Astrocyte (in vitro differentiated cells and primary cell): ENCODE data around the gene GRM4. TPM values are rescaled to one million over a fixed set of nuclear protein-coding genes. Genes with fewer than 3 reads are reported as not detected.

Source experiments
- DNase-seq: peaks from one replicate; pipeline ENCODE4 v3.0.0-alpha.2; 2010; ENCODE audit warnings: low read depth
- FAIRE-seq: peaks from 2 replicates; lab custom pipeline; 2011; peaks lifted over from hg19 to GRCh38; lab: Jason Lieb, UNC
- H2AFZ ChIP-seq: 2 replicates; pipeline ENCODE4 v1.6.0; 2012; ENCODE audit warnings: low read depth, low read length, inconsistent platforms
- H3K27ac ChIP-seq: 2 replicates; pipeline ENCODE4 v1.5.1; 2011; ENCODE audit warnings: low read depth, low read length, inconsistent platforms
- H3K27me3 ChIP-seq: 2 replicates; pipeline ENCODE4 v1.6.0; 2011; ENCODE audit warnings: low read length, inconsistent platforms; ENCODE audit not compliant: insufficient read depth
- H3K36me3 ChIP-seq: 2 replicates; pipeline ENCODE4 v1.5.1; 2011; ENCODE audit warnings: low read length, inconsistent platforms; ENCODE audit not compliant: insufficient read depth
- H3K4me1 ChIP-seq: 2 replicates; pipeline ENCODE4 v1.5.1; 2011; ENCODE audit warnings: low read length, inconsistent platforms; ENCODE audit not compliant: insufficient read depth
- H3K4me2 ChIP-seq: 2 replicates; pipeline ENCODE4 v1.6.0; 2012; ENCODE audit warnings: low read length, inconsistent platforms
- H3K4me3 ChIP-seq: 2 replicates; pipeline ENCODE4 v1.5.1; 2011; ENCODE audit warnings: low read depth, mild to moderate bottlenecking, low read length, inconsistent platforms; ENCODE audit not compliant: insufficient read depth
- H3K79me2 ChIP-seq: 2 replicates; pipeline ENCODE4 v1.6.0; 2012; ENCODE audit warnings: mild to moderate bottlenecking, low read length, inconsistent platforms; ENCODE audit not compliant: insufficient read depth
- H3K9ac ChIP-seq: 2 replicates; pipeline ENCODE4 v1.6.0; 2012; ENCODE audit warnings: mild to moderate bottlenecking, low read length, inconsistent platforms
- H3K9me3 ChIP-seq: 2 replicates; pipeline ENCODE4 v1.5.1; 2012; ENCODE audit warnings: low read depth, mild to moderate bottlenecking, low read length, inconsistent platforms; ENCODE audit not compliant: insufficient read depth
- H4K20me1 ChIP-seq: 2 replicates; pipeline ENCODE4 v1.6.0; 2012; ENCODE audit warnings: low read length, inconsistent platforms; ENCODE audit not compliant: insufficient read depth
- H3K27ac Mint-ChIP-seq: one replicate; pipeline ENCODE4 v1.8.0; 2021; ENCODE audit warnings: mild to moderate bottlenecking, mixed read lengths; ENCODE audit not compliant: unreplicated experiment
- H3K27me3 Mint-ChIP-seq: one replicate; pipeline ENCODE4 v1.8.0; 2021; ENCODE audit warnings: low read depth, mixed read lengths; ENCODE audit not compliant: unreplicated experiment
- H3K36me3 Mint-ChIP-seq: one replicate; pipeline ENCODE4 v1.8.0; 2021; ENCODE audit warnings: low read depth, mixed read lengths; ENCODE audit not compliant: unreplicated experiment
- H3K4me1 Mint-ChIP-seq: one replicate; pipeline ENCODE4 v1.8.0; 2021; ENCODE audit warnings: low read depth, mixed read lengths; ENCODE audit not compliant: unreplicated experiment
- H3K4me3 Mint-ChIP-seq: one replicate; pipeline ENCODE4 v1.8.0; 2021; ENCODE audit warnings: mild to moderate bottlenecking, moderate library complexity, mixed read lengths; ENCODE audit not compliant: unreplicated experiment
- H3K9me3 Mint-ChIP-seq: one replicate; pipeline ENCODE4 v1.8.0; 2021; ENCODE audit warnings: mild to moderate bottlenecking, mixed read lengths; ENCODE audit not compliant: unreplicated experiment
- CTCF ChIP-seq: IDR thresholded peaks from 2 replicates; pipeline ENCODE4 v1.5.1; 2011; ENCODE audit warnings: low read depth, mild to moderate bottlenecking, inconsistent platforms, low read length, moderate library complexity; ENCODE audit not compliant: insufficient read depth
- EZH2 ChIP-seq: IDR thresholded peaks from 2 replicates; pipeline ENCODE4 v1.6.1; 2012; ENCODE audit warnings: mild to moderate bottlenecking, low read length, inconsistent platforms; ENCODE audit not compliant: insufficient read depth
- total RNA-seq: library from RNA; stranded (reverse); gene quantifications from 2 replicates; pipeline ENCODE4 v1.2.1, GENCODE V29; 2021

GRM4 gene
- total RNA-seq, 1 donor from 2014 or later, result 0.30 TPM

DNA sequence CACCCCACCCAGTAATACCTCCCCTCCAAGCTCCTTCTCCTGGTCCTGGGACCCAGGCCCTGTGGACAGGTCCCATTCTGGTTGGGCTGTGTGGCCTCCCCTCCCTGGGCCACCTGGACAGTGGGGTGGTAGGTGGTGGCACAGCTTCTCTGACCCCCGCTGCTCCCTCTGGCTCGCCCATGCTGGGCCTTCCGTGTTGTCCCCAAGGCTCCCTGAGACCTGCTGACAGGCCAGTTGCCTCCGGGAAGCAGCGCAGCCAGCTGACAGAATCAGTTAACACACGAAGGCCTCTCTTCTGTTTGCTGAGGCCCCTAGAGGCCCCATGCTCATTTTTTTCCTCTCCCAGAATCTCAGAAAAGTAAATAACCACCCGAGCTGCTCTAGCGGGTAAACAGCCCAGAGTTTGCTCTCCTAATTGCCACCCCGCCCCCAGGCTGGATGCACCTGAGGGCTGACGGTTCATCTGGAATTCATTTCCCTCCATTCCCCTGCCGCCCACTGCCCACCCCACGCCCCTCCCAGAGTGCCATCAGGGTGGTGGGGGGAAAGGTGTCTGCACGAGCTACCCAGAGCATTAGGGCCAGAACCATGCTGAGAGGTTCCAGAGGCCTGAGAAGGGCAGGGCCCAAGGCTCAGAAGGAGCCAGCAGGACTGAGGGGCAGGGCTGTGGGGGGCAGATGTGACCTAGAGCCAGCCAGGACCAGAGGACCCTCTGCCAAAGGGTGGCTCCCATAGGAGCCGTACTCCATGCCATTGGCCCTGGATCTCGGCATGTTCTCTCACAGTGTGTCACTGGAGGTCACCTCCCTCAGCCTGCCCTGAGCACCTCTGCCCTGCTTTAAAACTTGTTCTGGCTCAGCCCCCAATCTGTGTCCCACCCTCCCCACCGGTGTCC, 157.5 kb downstream of the GRM4 start:
- Histone ChIP-seq H3K4me1 (no peaks in the 10 kb centered on the region), H3K9ac (no peak overlapping the region), H3K4me2 (no peak overlapping the region), H3K36me3 (no peaks in the 10 kb centered on the region), H4K20me1 (no peaks in the 10 kb centered on the region), H3K27me3 (no peaks in the 10 kb centered on the region), H3K9me3 (no peaks in the 10 kb centered on the region), H3K79me2 (no peaks in the 10 kb centered on the region), H3K27ac (no peak overlapping the region), H3K4me3 (no peak overlapping the region), H2AFZ (no peak overlapping the region)
- H3K9me3 Mint-ChIP-seq, result peaks cover 3% of the 10 kb centered on the region
- no peak overlapping the region for H3K27ac Mint-ChIP-seq
- H3K4me3 Mint-ChIP-seq, result no peak overlapping the region
- FAIRE-seq (no peak), DNase-seq (no peak)
- TF ChIP-seq EZH2 (no peak), CTCF (no peak)
- H3K27me3 Mint-ChIP-seq, result peaks cover 30% of the 10 kb centered on the region
- no peaks in the 10 kb centered on the region for H3K36me3 Mint-ChIP-seq
- no peaks in the 10 kb centered on the region for H3K4me1 Mint-ChIP-seq

GRCh38 chr6:33987531-33988021, 158.3 kb downstream of the GRM4 start:
- DNase-seq (no peak), FAIRE-seq (no peak)
- Histone ChIP-seq H3K4me3 (no peak overlapping the region), H2AFZ (no peak overlapping the region), H3K9ac (no peak overlapping the region), H3K4me2 (no peak overlapping the region), H3K27ac (no peak overlapping the region), H3K4me1 (no peaks in the 10 kb centered on the region), H4K20me1 (no peaks in the 10 kb centered on the region), H3K79me2 (no peaks in the 10 kb centered on the region), H3K27me3 (no peaks in the 10 kb centered on the region), H3K9me3 (no peaks in the 10 kb centered on the region), H3K36me3 (no peaks in the 10 kb centered on the region)
- Mint-ChIP-seq H3K4me3 (no peak overlapping the region), H3K36me3 (no peaks in the 10 kb centered on the region), H3K27ac (no peak overlapping the region), H3K9me3 (peaks cover 3% of the 10 kb centered on the region), H3K4me1 (no peaks in the 10 kb centered on the region), H3K27me3 (peaks cover 29% of the 10 kb centered on the region)
- TF ChIP-seq EZH2 (no peak), CTCF (no peak)

- no peaks in the 10 kb centered on the region for H3K36me3 ChIP-seq
- no peaks in the 10 kb centered on the region for H4K20me1 ChIP-seq
- no peaks in the 10 kb centered on the region for H3K9me3 ChIP-seq
- no peaks in the 10 kb centered on the region for H3K36me3 Mint-ChIP-seq
- peaks cover 2% of the 10 kb centered on the region for H3K9me3 Mint-ChIP-seq
- no peak overlapping the region for H3K9ac ChIP-seq
- H3K79me2 ChIP-seq, result no peaks in the 10 kb centered on the region
- H3K4me1 Mint-ChIP-seq, result no peaks in the 10 kb centered on the region
- TF ChIP-seq EZH2 (no peak), CTCF (no peak)
- peaks cover 25% of the 10 kb centered on the region for H3K27me3 Mint-ChIP-seq
- FAIRE-seq (no peak), DNase-seq (no peak)
- no peak overlapping the region for H3K4me2 ChIP-seq
- no peaks in the 10 kb centered on the region for H3K27me3 ChIP-seq
- H3K4me3 ChIP-seq, result no peak overlapping the region
- H2AFZ ChIP-seq, result no peak overlapping the region
- no peak overlapping the region for H3K27ac Mint-ChIP-seq
- H3K4me1 ChIP-seq, result no peaks in the 10 kb centered on the region
- H3K27ac ChIP-seq, result no peak overlapping the region
- H3K4me3 Mint-ChIP-seq, result no peak overlapping the region
Observed at GRCh38 chr6:33985947-33986346, 159.9 kb downstream of the GRM4 start.
